Activated naive CD4-positive, alpha-beta T cell treated with Interleukin-2 at 50 U/mL for 16 hours (primary cell): ENCODE data around the gene TAPT1.
"Not testable (repeated sequence)": the region's sequence is repeated elsewhere in the genome, so short reads cannot be mapped to it uniquely, and the experiment has no call there.

Experiments used
- DNase-seq: peaks from one replicate; pipeline ENCODE4 v3.0.0-alpha.2; 2020

The TAPT1 gene

GRCh38 chr4:16165931-16166330 lies 60.3 kb downstream of the TAPT1 start:
- no peak for DNase-seq

- no peak for DNase-seq
These were observed 63.4 kb downstream of the TAPT1 start for GRCh38 chr4:16162891-16163290.

- no peak for DNase-seq
These were observed 64.3 kb downstream of the TAPT1 start for GRCh38 chr4:16161851-16162408.

GRCh38 chr4:16160457-16160856 lies 65.8 kb downstream of the TAPT1 start:
- no peak for DNase-seq

- DNase-seq, result no peak
These were observed 67.0 kb downstream of the TAPT1 start for GRCh38 chr4:16159286-16159685.

- no peak for DNase-seq
These were observed 67.8 kb downstream of the TAPT1 start for GRCh38 chr4:16158504-16158852.

- no peak for DNase-seq
These were observed 68.4 kb downstream of the TAPT1 start for GRCh38 chr4:16157609-16158503.

GRCh38 chr4:16155528-16156169 lies 70.6 kb downstream of the TAPT1 start:
- no peak for DNase-seq

GRCh38 chr4:16154451-16154850 lies 71.8 kb downstream of the TAPT1 start:
- DNase-seq, result no peak

GRCh38 chr4:16150716-16151115 lies 75.6 kb downstream of the TAPT1 start:
- no peak for DNase-seq

GRCh38 chr4:16144913-16145312 lies 81.4 kb downstream of the TAPT1 start:
- not testable (repeated sequence) for DNase-seq

GRCh38 chr4:16142598-16143310 lies 83.5 kb downstream of the TAPT1 start:
- DNase-seq, result no peak

GRCh38 chr4:16140879-16141249 lies 85.4 kb downstream of the TAPT1 start:
- no peak for DNase-seq

GRCh38 chr4:16140231-16140878 lies 85.9 kb downstream of the TAPT1 start:
- DNase-seq, result no peak

GRCh38 chr4:16139066-16139945 lies 87.0 kb downstream of the TAPT1 start:
- DNase-seq, result no peak

- DNase-seq, result no peak
These were observed 89.4 kb downstream of the TAPT1 start for GRCh38 chr4:16136827-16137226.

- DNase-seq, result no peak
These were observed 90.0 kb downstream of the TAPT1 start for GRCh38 chr4:16136311-16136710.

GRCh38 chr4:16133406-16133805 lies 92.9 kb downstream of the TAPT1 start:
- DNase-seq, result no peak

GRCh38 chr4:16131293-16131692 lies 95.0 kb downstream of the TAPT1 start:
- no peak for DNase-seq

GRCh38 chr4:16129336-16129735 lies 96.9 kb downstream of the TAPT1 start:
- no peak for DNase-seq

- no peak for DNase-seq
These were observed 99.6 kb downstream of the TAPT1 start for GRCh38 chr4:16126714-16127113.
